ENCODE measurements around the gene KIAA1549.
A peak's percentile ranks its signal among the peaks of the same experiment; 100 is the strongest.

The KIAA1549 gene

GRCh38 chr7:138917771-138918170, 63.4 kb downstream of the KIAA1549 start:
- no peak for TF ChIP-seq CTCF (conservative IDR thresholded peaks at IDR 0.05; ENCODE audit: control insufficient read depth, insufficient read depth, low read depth, low read length)
- no peak for DNase-seq (ENCODE audit: low read depth)
- no peak overlapping the region for H3K4me3 ChIP-seq (ENCODE audit: control insufficient read depth, low read depth, low read length)

- no peak for DNase-seq (ENCODE audit: low read depth)
- no peak for TF ChIP-seq CTCF (conservative IDR thresholded peaks at IDR 0.05; ENCODE audit: control insufficient read depth, insufficient read depth, low read depth, low read length)
- no peak overlapping the region for H3K4me3 ChIP-seq (ENCODE audit: control insufficient read depth, low read depth, low read length)
These were observed 64.5 kb downstream of the KIAA1549 start for GRCh38 chr7:138916731-138917130.

GRCh38 chr7:138916275-138916674, 64.9 kb downstream of the KIAA1549 start:
- TF ChIP-seq CTCF (conservative IDR thresholded peaks at IDR 0.05; ENCODE audit: control insufficient read depth, insufficient read depth, low read depth, low read length) = no peak
- no peak for DNase-seq (ENCODE audit: low read depth)
- H3K4me3 ChIP-seq (ENCODE audit: control insufficient read depth, low read depth, low read length) = no peak overlapping the region

- H3K4me3 ChIP-seq (ENCODE audit: control insufficient read depth, low read depth, low read length) = no peak overlapping the region
- DNase-seq (ENCODE audit: low read depth) = no peak
- no peak for TF ChIP-seq CTCF (conservative IDR thresholded peaks at IDR 0.05; ENCODE audit: control insufficient read depth, insufficient read depth, low read depth, low read length)
These were observed 67.4 kb downstream of the KIAA1549 start for GRCh38 chr7:138913783-138914182.

- DNase-seq (ENCODE audit: low read depth) = no peak
- no peak overlapping the region for H3K4me3 ChIP-seq (ENCODE audit: control insufficient read depth, low read depth, low read length)
- no peak for TF ChIP-seq CTCF (conservative IDR thresholded peaks at IDR 0.05; ENCODE audit: control insufficient read depth, insufficient read depth, low read depth, low read length)
These were observed 70.2 kb downstream of the KIAA1549 start for GRCh38 chr7:138911007-138911406.

GRCh38 chr7:138907850-138908249, 73.3 kb downstream of the KIAA1549 start:
- no peak for TF ChIP-seq CTCF (conservative IDR thresholded peaks at IDR 0.05; ENCODE audit: control insufficient read depth, insufficient read depth, low read depth, low read length)
- no peak for DNase-seq (ENCODE audit: low read depth)
- H3K4me3 ChIP-seq (ENCODE audit: control insufficient read depth, low read depth, low read length) = no peak overlapping the region

GRCh38 chr7:138907201-138907847, 73.9 kb downstream of the KIAA1549 start:
- no peak overlapping the region for H3K4me3 ChIP-seq (ENCODE audit: control insufficient read depth, low read depth, low read length)
- TF ChIP-seq CTCF (conservative IDR thresholded peaks at IDR 0.05; ENCODE audit: control insufficient read depth, insufficient read depth, low read depth, low read length) = no peak
- peak; percentile 10 for DNase-seq (ENCODE audit: low read depth)

Data from fibroblast of mammary gland (primary cell).